MM.1S (cell line): Measurements from ENCODE around the gene MRPL58.

ENCODE experiments used
- DNase-seq: peaks from one replicate; pipeline ENCODE4 v3.0.0-alpha.2; 2015
- H2AFZ ChIP-seq: fragments of 300-600 bp; sonication (generic); 2 replicates; pipeline ENCODE4 v1.6.0; 2016; ENCODE audit warnings: antibody characterized with exemption, low read length
- H3F3A ChIP-seq: fragments of 300-600 bp; sonication (generic); 2 replicates; pipeline ENCODE4 v1.6.1; 2016; ENCODE audit warnings: mild to moderate bottlenecking, antibody characterized with exemption, low read length, moderate library complexity, mixed read lengths; ENCODE audit not compliant: insufficient read depth
- H3K27ac ChIP-seq: fragments of 300-600 bp; sonication (generic); 2 replicates; pipeline ENCODE4 v1.5.1; 2016; ENCODE audit warnings: mild to moderate bottlenecking, low read length
- H3K27me3 ChIP-seq: fragments of 300-600 bp; sonication (generic); replicated peaks from 2 replicates; pipeline ENCODE4 v1.6.0; 2016; ENCODE audit warnings: low read length; ENCODE audit not compliant: insufficient read depth
- H3K36me3 ChIP-seq: fragments of 300-600 bp; sonication (generic); replicated peaks from 2 replicates; pipeline ENCODE4 v1.6.1; 2016; ENCODE audit warnings: mild to moderate bottlenecking, low read length, mixed read lengths; ENCODE audit not compliant: insufficient read depth
- H3K4me1 ChIP-seq: fragments of 300-600 bp; sonication (generic); 2 replicates; pipeline ENCODE4 v1.6.1; 2016; ENCODE audit warnings: low read length, mixed read lengths
- H3K4me2 ChIP-seq: fragments of 300-600 bp; sonication (generic); 2 replicates; pipeline ENCODE4 v1.6.0; 2016; ENCODE audit warnings: low read depth, low read length
- H3K4me3 ChIP-seq: fragments of 300-600 bp; sonication (generic); 2 replicates; pipeline ENCODE4 v1.5.1; 2016; ENCODE audit warnings: low read length, mixed read lengths
- H3K79me2 ChIP-seq: fragments of 300-600 bp; sonication (generic); 2 replicates; pipeline ENCODE4 v1.6.1; 2016; ENCODE audit warnings: mixed run types, low read length, mixed read lengths
- H3K9ac ChIP-seq: fragments of 300-600 bp; sonication (generic); 2 replicates; pipeline ENCODE4 v1.6.1; 2016; ENCODE audit warnings: low read length, mixed read lengths
- H3K9me2 ChIP-seq: fragments of 300-600 bp; sonication (generic); replicated peaks from 2 replicates; pipeline ENCODE4 v1.6.1; 2016; ENCODE audit warnings: mild to moderate bottlenecking, low read length, mixed read lengths; ENCODE audit not compliant: insufficient read depth
- H3K9me3 ChIP-seq: fragments of 300-600 bp; sonication (generic); replicated peaks from 2 replicates; pipeline ENCODE4 v1.6.1; 2016; ENCODE audit warnings: mild to moderate bottlenecking, low read length, mixed read lengths; ENCODE audit not compliant: insufficient read depth
- H4K20me1 ChIP-seq: fragments of 300-600 bp; sonication (generic); 2 replicates; pipeline ENCODE4 v1.6.1; 2016; ENCODE audit warnings: mild to moderate bottlenecking, low read length, moderate library complexity, mixed read lengths; ENCODE audit not compliant: insufficient read depth
- EZH2 ChIP-seq: fragments of 300-600 bp; sonication (generic); optimal IDR thresholded peaks from 2 replicates; pipeline ENCODE3; 2017; ENCODE audit warnings: low read depth, mild to moderate bottlenecking, antibody characterized with exemption, low read length, mixed read lengths
- EZH2phosphoT487 ChIP-seq: fragments of 300-600 bp; sonication (generic); IDR thresholded peaks from 2 replicates; pipeline ENCODE4 v1.6.1; 2018; ENCODE audit warnings: antibody characterized with exemption, low read length
- TF ChIP-seq, protein P1 (sequence below): fragments of 300-600 bp; sonication (generic); IDR thresholded peaks from 2 replicates; pipeline ENCODE4 v1.5.1; 2016; ENCODE audit warnings: antibody characterized with exemption, low read length, mixed read lengths

The MRPL58 gene

DNA sequence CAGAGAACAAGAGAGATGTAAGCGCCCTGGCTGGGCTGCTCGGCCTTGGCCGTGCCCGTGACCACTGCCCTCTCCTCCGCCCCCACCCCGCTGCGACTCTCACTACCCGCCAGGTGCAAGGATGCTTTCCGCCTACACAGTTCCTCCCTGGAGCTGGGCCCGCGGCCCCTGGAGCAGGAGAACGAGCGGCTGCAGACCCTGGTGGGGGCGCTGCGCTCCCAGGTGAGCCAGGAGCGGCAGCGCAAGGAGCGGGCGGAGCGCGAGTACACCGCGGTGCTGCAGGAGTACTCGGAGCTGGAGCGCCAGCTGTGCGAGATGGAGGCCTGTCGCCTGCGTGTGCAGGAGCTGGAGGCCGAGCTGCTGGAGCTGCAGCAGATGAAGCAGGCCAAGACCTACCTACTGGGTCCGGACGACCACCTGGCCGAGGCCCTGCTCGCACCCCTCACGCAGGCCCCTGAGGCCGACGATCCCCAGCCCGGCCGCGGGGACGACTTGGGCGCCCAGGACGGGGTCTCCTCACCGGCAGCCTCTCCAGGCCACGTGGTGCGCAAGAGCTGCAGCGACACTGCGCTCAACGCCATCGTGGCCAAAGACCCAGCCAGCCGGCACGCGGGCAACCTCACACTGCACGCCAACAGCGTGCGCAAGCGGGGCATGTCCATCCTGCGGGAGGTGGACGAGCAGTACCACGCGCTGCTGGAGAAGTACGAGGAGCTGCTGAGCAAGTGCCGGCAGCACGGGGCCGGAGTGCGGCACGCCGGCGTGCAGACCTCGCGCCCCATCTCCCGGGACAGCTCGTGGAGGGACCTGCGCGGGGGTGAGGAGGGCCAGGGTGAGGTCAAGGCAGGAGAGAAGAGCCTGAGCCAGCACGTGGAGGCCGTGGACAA is 9.2 kb upstream of the MRPL58 start:
- Histone ChIP-seq H2AFZ (no peak overlapping the region), H3K36me3 (no peaks in the 10 kb centered on the region), H3K27ac (no peak overlapping the region), H3K4me3 (no peak overlapping the region), H3K9me2 (no peaks in the 10 kb centered on the region), H3K79me2 (no peaks in the 10 kb centered on the region), H3K4me2 (no peak overlapping the region), H3F3A (no peaks in the 10 kb centered on the region), H3K4me1 (no peaks in the 10 kb centered on the region), H3K9me3 (no peaks in the 10 kb centered on the region), H3K9ac (no peak overlapping the region), H3K27me3 (peaks cover 65% of the 10 kb centered on the region), H4K20me1 (no peaks in the 10 kb centered on the region)
- DNase-seq = no peak
- no peak for TF ChIP-seq EZH2phosphoT487
- no peak for TF ChIP-seq EZH2
- TF ChIP-seq, protein P1, sequence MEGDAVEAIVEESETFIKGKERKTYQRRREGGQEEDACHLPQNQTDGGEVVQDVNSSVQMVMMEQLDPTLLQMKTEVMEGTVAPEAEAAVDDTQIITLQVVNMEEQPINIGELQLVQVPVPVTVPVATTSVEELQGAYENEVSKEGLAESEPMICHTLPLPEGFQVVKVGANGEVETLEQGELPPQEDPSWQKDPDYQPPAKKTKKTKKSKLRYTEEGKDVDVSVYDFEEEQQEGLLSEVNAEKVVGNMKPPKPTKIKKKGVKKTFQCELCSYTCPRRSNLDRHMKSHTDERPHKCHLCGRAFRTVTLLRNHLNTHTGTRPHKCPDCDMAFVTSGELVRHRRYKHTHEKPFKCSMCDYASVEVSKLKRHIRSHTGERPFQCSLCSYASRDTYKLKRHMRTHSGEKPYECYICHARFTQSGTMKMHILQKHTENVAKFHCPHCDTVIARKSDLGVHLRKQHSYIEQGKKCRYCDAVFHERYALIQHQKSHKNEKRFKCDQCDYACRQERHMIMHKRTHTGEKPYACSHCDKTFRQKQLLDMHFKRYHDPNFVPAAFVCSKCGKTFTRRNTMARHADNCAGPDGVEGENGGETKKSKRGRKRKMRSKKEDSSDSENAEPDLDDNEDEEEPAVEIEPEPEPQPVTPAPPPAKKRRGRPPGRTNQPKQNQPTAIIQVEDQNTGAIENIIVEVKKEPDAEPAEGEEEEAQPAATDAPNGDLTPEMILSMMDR = no peak

DNA sequence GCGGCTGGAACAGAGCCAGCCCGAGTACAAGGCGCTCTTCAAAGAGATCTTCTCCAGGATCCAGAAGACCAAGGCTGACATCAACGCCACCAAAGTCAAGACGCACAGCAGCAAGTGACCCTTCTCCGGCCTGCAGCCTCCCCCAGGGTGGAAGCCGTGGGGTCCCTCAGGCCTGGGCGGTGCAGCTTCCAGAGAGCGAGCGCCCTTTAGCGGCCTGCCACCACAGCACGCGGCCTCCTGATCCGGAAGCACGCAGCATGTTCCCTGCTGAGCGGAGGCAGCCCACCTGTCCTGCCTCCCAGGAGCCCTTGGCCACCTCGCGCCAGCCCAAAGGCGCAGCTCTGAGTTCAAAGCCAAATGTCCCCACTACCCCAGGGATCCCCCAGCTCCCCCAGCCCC is 8.5 kb upstream of the MRPL58 start:
- H3K4me3 ChIP-seq = no peak overlapping the region
- no peaks in the 10 kb centered on the region for H3F3A ChIP-seq
- TF ChIP-seq, protein P1 = no peak
- TF ChIP-seq EZH2 (no peak), EZH2phosphoT487 (no peak)
- H3K27ac ChIP-seq = no peak overlapping the region
- H3K9me3 ChIP-seq = no peaks in the 10 kb centered on the region
- H4K20me1 ChIP-seq = no peaks in the 10 kb centered on the region
- H3K9me2 ChIP-seq = no peaks in the 10 kb centered on the region
- no peak overlapping the region for H2AFZ ChIP-seq
- H3K79me2 ChIP-seq = no peaks in the 10 kb centered on the region
- no peak for DNase-seq
- no peak overlapping the region for H3K9ac ChIP-seq
- no peaks in the 10 kb centered on the region for H3K36me3 ChIP-seq
- H3K27me3 ChIP-seq = peaks cover 71% of the 10 kb centered on the region
- H3K4me1 ChIP-seq = no peaks in the 10 kb centered on the region
- H3K4me2 ChIP-seq = no peak overlapping the region

DNA sequence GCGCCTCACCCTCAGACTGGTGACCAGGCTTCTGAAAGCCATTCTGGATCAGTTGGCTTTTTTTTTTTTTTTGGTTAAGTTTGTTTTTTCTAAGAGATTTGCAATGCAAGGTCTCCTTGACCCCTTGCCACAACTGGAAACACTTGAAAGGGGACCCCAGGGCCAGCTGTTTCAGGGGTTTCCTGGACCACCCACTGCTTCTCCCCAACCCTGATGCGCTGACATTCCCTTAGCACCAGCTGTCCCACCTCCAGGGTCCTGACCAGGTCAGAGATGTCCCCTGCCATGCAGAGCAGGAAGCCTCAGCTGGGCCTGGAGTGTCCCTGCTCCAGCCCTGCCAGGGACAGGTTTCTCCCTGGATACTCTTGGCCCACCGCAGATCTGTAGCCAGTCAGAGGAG is 8.1 kb upstream of the MRPL58 start:
- H3K9me3 ChIP-seq = no peaks in the 10 kb centered on the region
- no peak for DNase-seq
- H2AFZ ChIP-seq = no peak overlapping the region
- no peaks in the 10 kb centered on the region for H3K79me2 ChIP-seq
- H3K4me1 ChIP-seq = no peaks in the 10 kb centered on the region
- no peak for TF ChIP-seq EZH2
- no peak for TF ChIP-seq EZH2phosphoT487
- TF ChIP-seq, protein P1 = no peak
- H3K27ac ChIP-seq = no peak overlapping the region
- no peak overlapping the region for H3K4me3 ChIP-seq
- H3K9me2 ChIP-seq = no peaks in the 10 kb centered on the region
- no peaks in the 10 kb centered on the region for H4K20me1 ChIP-seq
- no peak overlapping the region for H3K4me2 ChIP-seq
- H3K9ac ChIP-seq = no peak overlapping the region
- H3F3A ChIP-seq = no peaks in the 10 kb centered on the region
- no peaks in the 10 kb centered on the region for H3K36me3 ChIP-seq
- H3K27me3 ChIP-seq = peaks cover 75% of the 10 kb centered on the region
